Activated T-cell treated with anti-CD3 and anti-CD28 coated beads, Interleukin-2, amount 50 U/mL, for 48 hours (primary cell): ENCODE data around the gene OR6S1.
"Not testable (repeated sequence)": the region's sequence is repeated elsewhere in the genome, so short reads cannot be mapped to it uniquely, and the experiment has no call there.

Source experiments
- DNase-seq, 2 experiments: peaks; one replicate each; pipeline ENCODE4 v3.0.0-alpha.2; 2020

Gene OR6S1

GRCh38 chr14:20630340-20631022, 11.0 kb downstream of the OR6S1 start:
- DNase-seq, result peak; percentile 67 to 68

GRCh38 chr14:20628063-20628854, 13.2 kb downstream of the OR6S1 start:
- no peak for DNase-seq

GRCh38 chr14:20627346-20628027, 14.0 kb downstream of the OR6S1 start:
- no peak for DNase-seq

- peak in 1 of 2 experiments; percentile 38 for DNase-seq
These were observed 15.2 kb downstream of the OR6S1 start for GRCh38 chr14:20626274-20626673.

GRCh38 chr14:20624495-20625070, 16.9 kb downstream of the OR6S1 start:
- peak; percentile 62 to 65 for DNase-seq

- DNase-seq, result peak; percentile 52 to 54
These were observed 17.7 kb downstream of the OR6S1 start for GRCh38 chr14:20623798-20624197.

GRCh38 chr14:20622816-20623291, 18.6 kb downstream of the OR6S1 start:
- DNase-seq, result no peak

- DNase-seq, result no peak
These were observed 20.6 kb downstream of the OR6S1 start for GRCh38 chr14:20620798-20621478.

GRCh38 chr14:20619688-20620087, 21.8 kb downstream of the OR6S1 start:
- not testable (repeated sequence) for DNase-seq

GRCh38 chr14:20618271-20618749, 23.2 kb downstream of the OR6S1 start:
- no peak for DNase-seq

- no peak for DNase-seq
These were observed 24.1 kb downstream of the OR6S1 start for GRCh38 chr14:20617138-20618003.

GRCh38 chr14:20615996-20616395, 25.5 kb downstream of the OR6S1 start:
- no peak for DNase-seq

GRCh38 chr14:20614038-20614840, 27.3 kb downstream of the OR6S1 start:
- no peak for DNase-seq

- peak; percentile 90 to 91 for DNase-seq
These were observed 28.1 kb downstream of the OR6S1 start for GRCh38 chr14:20613094-20614037.

GRCh38 chr14:20612403-20612802, 29.1 kb downstream of the OR6S1 start:
- no peak for DNase-seq

- no peak for DNase-seq
These were observed 30.2 kb downstream of the OR6S1 start for GRCh38 chr14:20611277-20611676.

GRCh38 chr14:20610002-20610765, 31.3 kb downstream of the OR6S1 start:
- DNase-seq, result peak; percentile 90 to 94

- peak; percentile 79 to 80 for DNase-seq
These were observed 32.1 kb downstream of the OR6S1 start for GRCh38 chr14:20609215-20610001.
